IPS-20b (cell line): ENCODE results near the gene FCRL5.

Source experiments
- H3K27ac ChIP-seq: one replicate; pipeline ENCODE4 v1.5.1; 2013; ENCODE audit warnings: low read length
- H3K27me3 ChIP-seq: 2 replicates; pipeline ENCODE4 v1.6.1; 2013; ENCODE audit warnings: mild to moderate bottlenecking, low read length, inconsistent platforms; ENCODE audit not compliant: insufficient read depth
- H3K36me3 ChIP-seq: 2 replicates; pipeline ENCODE4 v1.6.1; 2013; ENCODE audit warnings: low read depth, mild to moderate bottlenecking, inconsistent platforms, low read length, moderate library complexity; ENCODE audit not compliant: insufficient read depth
- H3K4me1 ChIP-seq: 2 replicates; pipeline ENCODE4 v1.6.1; 2013; ENCODE audit warnings: mild to moderate bottlenecking, control low read depth, inconsistent platforms, low read length, moderate library complexity; ENCODE audit not compliant: insufficient read depth
- H3K4me3 ChIP-seq: 2 replicates; pipeline ENCODE4 v1.5.1; 2013; ENCODE audit warnings: mild to moderate bottlenecking, low read length, inconsistent platforms
- H3K9ac ChIP-seq: 2 replicates; pipeline ENCODE4 v1.6.1; 2013; ENCODE audit warnings: low read depth, mild to moderate bottlenecking, inconsistent platforms, low read length, moderate library complexity
- H3K9me3 ChIP-seq: 2 replicates; pipeline ENCODE4 v1.6.1; 2013; ENCODE audit warnings: mild to moderate bottlenecking, low read depth, low read length, inconsistent platforms; ENCODE audit not compliant: insufficient read depth

FCRL5 gene

DNA sequence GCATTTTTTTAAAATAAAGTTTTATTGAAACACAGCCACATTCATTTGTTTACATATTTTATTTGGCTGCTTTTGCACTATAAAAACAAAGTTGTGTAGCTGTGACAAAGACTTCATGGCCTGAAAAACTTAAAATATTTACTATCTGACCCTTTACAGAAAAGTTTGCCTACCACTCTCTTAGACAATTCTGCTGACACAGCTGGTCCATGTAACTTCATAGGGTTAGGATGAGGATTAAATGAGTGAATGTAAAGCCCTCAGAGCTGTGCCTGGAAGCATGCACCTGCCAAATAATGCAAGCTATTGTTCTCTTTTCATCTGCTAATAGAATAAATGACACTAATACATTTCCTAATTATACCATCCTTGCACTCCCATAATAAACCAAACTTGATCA, 67.7 kb downstream of the FCRL5 start:
- Histone ChIP-seq H3K27ac (no peak overlapping the region), H3K9me3 (no peaks in the 10 kb centered on the region), H3K27me3 (no peaks in the 10 kb centered on the region), H3K9ac (no peak overlapping the region), H3K36me3 (no peaks in the 10 kb centered on the region), H3K4me3 (no peak overlapping the region), H3K4me1 (no peaks in the 10 kb centered on the region)

DNA sequence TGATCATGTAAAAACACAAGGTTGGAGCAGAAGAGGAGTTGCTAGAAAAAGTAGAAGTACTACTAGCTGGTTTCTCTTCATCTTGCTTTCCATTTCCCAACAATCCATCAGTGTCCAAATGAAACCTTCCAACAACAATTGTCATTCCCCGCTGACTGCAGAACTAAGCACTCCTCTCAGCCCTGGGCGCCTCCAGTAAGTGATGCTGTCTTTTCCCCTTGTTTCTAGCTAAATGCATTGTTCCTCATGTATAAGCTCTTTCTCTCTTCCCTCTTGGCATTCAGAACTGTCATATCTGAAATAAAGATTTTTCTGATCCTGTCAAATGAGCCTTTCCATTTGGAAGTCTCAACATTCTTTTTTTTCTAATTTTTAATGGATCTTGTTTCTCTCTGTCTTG, 68.7 kb downstream of the FCRL5 start:
- Histone ChIP-seq H3K4me3 (no peak overlapping the region), H3K9ac (no peak overlapping the region), H3K27me3 (no peaks in the 10 kb centered on the region), H3K4me1 (no peaks in the 10 kb centered on the region), H3K36me3 (no peaks in the 10 kb centered on the region), H3K9me3 (no peaks in the 10 kb centered on the region), H3K27ac (no peak overlapping the region)

GRCh38 chr1:157482717-157483116, 69.6 kb downstream of the FCRL5 start:
- no peak overlapping the region for H3K9ac ChIP-seq
- H3K27ac ChIP-seq: no peak overlapping the region

DNA sequence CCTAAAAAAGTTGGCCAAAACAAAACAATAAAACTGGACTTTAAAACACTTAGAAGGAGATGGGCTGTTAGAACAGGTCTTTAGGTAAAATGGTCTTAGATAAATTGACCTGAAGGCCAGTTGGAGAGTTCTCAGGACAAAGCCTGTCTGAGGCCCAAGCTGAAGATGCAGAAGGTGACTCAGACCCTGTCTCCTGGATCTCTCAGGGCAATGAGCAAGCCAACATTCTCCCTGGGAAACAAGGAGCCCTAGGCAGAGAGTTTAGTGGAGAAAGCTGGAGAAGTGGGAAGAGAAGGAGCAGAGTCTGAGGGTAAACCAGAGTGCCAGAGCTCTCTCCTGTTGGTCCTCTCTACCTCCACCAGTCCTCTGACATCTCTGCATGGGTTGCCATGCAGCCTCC, 70.1 kb downstream of the FCRL5 start:
- Histone ChIP-seq H3K9ac (no peak overlapping the region), H3K4me3 (no peak overlapping the region), H3K27me3 (no peaks in the 10 kb centered on the region), H3K4me1 (no peaks in the 10 kb centered on the region), H3K36me3 (no peaks in the 10 kb centered on the region), H3K27ac (no peak overlapping the region), H3K9me3 (no peaks in the 10 kb centered on the region)

More at GRCh38 chr1:157482717-157483116, 69.6 kb downstream of the FCRL5 start:
- Histone ChIP-seq H3K27me3 (no peaks in the 10 kb centered on the region), H3K36me3 (no peaks in the 10 kb centered on the region), H3K4me3 (no peak overlapping the region), H3K9me3 (no peaks in the 10 kb centered on the region), H3K4me1 (no peaks in the 10 kb centered on the region)

DNA sequence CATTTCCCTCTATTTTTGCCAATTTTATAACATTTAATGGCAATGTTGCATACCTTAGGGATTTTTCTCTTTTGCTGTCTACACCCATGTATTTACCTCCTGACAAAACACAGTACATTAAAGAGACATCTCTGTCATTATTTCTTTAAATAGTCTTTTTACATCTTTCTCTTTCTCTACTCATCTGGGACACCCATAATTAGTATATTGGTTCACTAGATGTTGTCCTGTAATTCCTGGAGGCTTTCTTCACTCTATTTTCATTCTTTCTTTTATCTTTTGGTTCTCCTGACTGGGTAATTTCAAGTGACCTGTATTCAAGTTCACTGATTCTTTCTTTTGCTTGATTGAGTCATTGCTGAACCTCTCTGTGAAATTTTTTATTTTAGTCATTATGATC, 74.3 kb downstream of the FCRL5 start:
- Histone ChIP-seq H3K4me3 (no peak overlapping the region), H3K9me3 (no peaks in the 10 kb centered on the region), H3K36me3 (no peaks in the 10 kb centered on the region), H3K9ac (no peak overlapping the region), H3K27me3 (no peaks in the 10 kb centered on the region), H3K4me1 (no peaks in the 10 kb centered on the region), H3K27ac (no peak overlapping the region)

DNA sequence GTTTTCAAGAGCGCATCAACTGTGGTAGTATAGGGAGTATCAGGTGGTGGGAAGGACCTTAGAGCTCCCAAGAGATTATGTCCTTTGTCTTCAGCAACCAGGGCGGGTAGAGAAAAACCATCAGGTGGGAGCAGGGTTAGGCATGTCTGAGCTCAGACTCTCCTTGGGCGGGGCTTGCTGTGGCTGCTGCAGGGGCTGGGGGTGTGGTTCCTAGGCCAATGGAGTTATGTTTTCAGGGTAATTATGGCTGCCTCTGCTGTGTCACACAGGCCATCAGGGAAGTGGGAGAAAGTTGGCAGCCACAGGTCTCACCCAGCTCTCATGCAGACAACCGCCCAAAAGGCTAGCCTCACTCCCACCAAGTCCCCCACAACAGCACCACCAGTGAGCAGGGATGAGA, 74.9 kb downstream of the FCRL5 start:
- no peaks in the 10 kb centered on the region for H3K27me3 ChIP-seq
- H3K4me1 ChIP-seq: peaks cover 2% of the 10 kb centered on the region; the same call in 1 of the 2 replicates
- no peak overlapping the region for H3K9ac ChIP-seq
- no peak overlapping the region for H3K27ac ChIP-seq
- no peaks in the 10 kb centered on the region for H3K9me3 ChIP-seq
- H3K36me3 ChIP-seq: no peaks in the 10 kb centered on the region
- no peak overlapping the region for H3K4me3 ChIP-seq

DNA sequence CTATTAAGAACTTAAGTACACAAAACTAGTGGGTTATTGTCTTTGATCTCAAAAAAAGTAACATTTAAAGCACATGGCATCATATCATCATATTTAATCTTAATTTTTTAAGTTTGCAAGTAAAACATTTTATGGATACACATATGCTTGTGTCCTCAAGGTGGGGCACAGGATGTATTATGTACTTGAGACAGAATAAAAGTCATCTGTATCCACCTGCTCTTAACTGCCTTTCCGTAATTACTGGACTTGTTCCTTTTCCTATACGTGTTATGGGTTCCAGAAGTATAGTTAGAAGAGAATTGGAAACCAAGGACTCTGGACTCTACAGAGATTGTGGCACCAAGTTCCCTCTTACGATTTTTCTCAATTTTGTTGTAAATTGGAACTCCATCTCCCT, 79.4 kb downstream of the FCRL5 start:
- Histone ChIP-seq H3K27ac (no peak overlapping the region), H3K9me3 (no peaks in the 10 kb centered on the region), H3K36me3 (no peaks in the 10 kb centered on the region), H3K4me3 (no peak overlapping the region), H3K9ac (no peak overlapping the region), H3K4me1 (peaks cover 10% of the 10 kb centered on the region; the same call in 1 of the 2 replicates), H3K27me3 (no peaks in the 10 kb centered on the region)

GRCh38 chr1:157472056-157472701, 80.1 kb downstream of the FCRL5 start:
- Histone ChIP-seq H3K9ac (no peak overlapping the region), H3K9me3 (no peaks in the 10 kb centered on the region), H3K4me1 (peaks cover 10% of the 10 kb centered on the region; the same call in 1 of the 2 replicates), H3K27ac (no peak overlapping the region), H3K4me3 (no peak overlapping the region), H3K27me3 (no peaks in the 10 kb centered on the region), H3K36me3 (no peaks in the 10 kb centered on the region)

GRCh38 chr1:157471531-157471930, 80.8 kb downstream of the FCRL5 start:
- Histone ChIP-seq H3K9me3 (no peaks in the 10 kb centered on the region), H3K9ac (no peak overlapping the region)

DNA sequence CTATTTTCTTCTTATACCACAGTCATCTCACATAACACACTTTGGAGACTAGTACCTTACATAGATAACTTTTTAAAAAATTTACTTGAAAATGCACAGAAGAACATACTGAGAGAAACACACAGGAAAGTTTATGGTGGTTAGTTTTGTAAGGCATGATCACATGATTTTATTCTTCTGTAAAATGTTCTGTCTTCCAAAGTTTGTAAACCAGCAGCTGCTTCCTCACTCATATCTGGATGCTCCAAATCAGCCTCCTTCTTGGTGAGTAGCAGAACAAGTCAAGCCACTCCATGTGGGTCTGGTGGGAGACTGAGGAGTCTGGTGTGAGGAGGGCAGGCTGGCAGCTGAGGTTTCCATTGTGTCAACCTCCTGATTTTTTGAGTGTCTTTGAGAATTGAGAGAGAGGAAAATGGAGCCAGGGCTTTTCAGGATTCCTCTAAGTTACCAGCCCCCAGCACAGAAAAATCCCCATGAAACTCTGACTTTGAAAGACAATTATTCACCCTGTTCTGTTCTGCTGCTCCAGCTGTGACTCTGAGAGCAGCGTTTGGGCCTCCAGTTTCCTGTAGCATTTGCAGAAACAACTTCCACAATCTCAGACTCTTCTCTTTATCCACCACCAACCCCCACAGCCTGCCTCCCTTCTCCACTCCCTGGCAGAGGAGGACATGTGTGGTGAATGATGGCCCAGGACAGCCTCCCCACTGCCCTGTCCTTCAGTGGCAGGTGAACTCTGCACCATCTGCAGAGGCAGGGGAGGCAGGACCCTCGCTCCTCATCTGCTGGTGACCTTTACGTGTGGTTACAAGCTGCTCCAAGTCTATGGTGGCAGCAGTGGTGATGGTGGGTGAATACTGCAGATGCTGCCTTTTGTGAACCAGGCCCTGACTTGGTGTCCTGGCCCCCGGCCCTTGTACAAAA, 82.3 kb downstream of the FCRL5 start:
- H3K9me3 ChIP-seq: no peaks in the 10 kb centered on the region
- H3K9ac ChIP-seq: no peak overlapping the region
- H3K4me1 ChIP-seq: peaks cover 10% of the 10 kb centered on the region; the same call in 1 of the 2 replicates
- H3K27ac ChIP-seq: no peak overlapping the region
- H3K36me3 ChIP-seq: no peaks in the 10 kb centered on the region
- H3K4me3 ChIP-seq: no peak overlapping the region
- H3K27me3 ChIP-seq: no peaks in the 10 kb centered on the region

More at GRCh38 chr1:157471531-157471930, 80.8 kb downstream of the FCRL5 start:
- Histone ChIP-seq H3K4me3 (no peak overlapping the region), H3K4me1 (peaks cover 10% of the 10 kb centered on the region; the same call in 1 of the 2 replicates), H3K36me3 (no peaks in the 10 kb centered on the region), H3K27me3 (no peaks in the 10 kb centered on the region), H3K27ac (no peak overlapping the region)

- Histone ChIP-seq H3K9me3 (no peaks in the 10 kb centered on the region), H3K9ac (no peak overlapping the region), H3K36me3 (no peaks in the 10 kb centered on the region), H3K27ac (no peak overlapping the region), H3K4me3 (no peak overlapping the region), H3K27me3 (no peaks in the 10 kb centered on the region), H3K4me1 (peaks cover 10% of the 10 kb centered on the region; the same call in 1 of the 2 replicates)
Measured at GRCh38 chr1:157469300-157469699, 83.0 kb downstream of the FCRL5 start.

DNA sequence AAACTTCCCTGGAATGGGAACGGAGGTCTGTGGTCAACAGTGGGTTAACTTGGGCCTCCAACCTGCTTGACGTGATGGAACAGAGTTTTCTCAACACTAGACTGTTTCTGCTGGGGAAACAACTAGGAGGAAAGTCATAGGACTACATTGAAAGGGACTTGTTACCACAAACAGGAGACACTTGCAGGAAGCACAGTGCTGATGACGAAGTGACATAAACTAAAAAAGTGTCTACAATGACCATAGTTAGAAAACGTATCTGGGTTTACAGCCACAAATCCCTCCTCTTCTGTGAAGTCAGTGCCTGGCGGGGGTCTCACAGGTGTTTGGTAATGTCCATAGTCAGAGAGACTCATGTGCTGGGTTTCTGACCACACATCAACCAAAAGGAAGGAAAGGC, 86.3 kb downstream of the FCRL5 start:
- Histone ChIP-seq H3K27ac (no peak overlapping the region), H3K27me3 (no peaks in the 10 kb centered on the region), H3K9ac (no peak overlapping the region), H3K9me3 (no peaks in the 10 kb centered on the region), H3K4me3 (no peak overlapping the region), H3K4me1 (no peaks in the 10 kb centered on the region), H3K36me3 (no peaks in the 10 kb centered on the region)
